Tibial artery (tissue), 4 donors: ENCODE results near the gene AFF3.

Experiments
- DNase-seq, 2 donors: peaks; one replicate each; pipeline ENCODE4 v3.0.0-alpha.2; 2019
- H3K27ac ChIP-seq, 2 donors: fragments of 200-600 bp; sonication (generic) in 1 of 2; 1 replicate in 1 of 2; 2 replicates in 1 of 2; pipeline ENCODE4 v1.5.1; 2018 to 2019; ENCODE audit warnings: mild to moderate bottlenecking in 1 of 2
- H3K27me3 ChIP-seq, 2 donors: fragments of 200-600 bp; sonication (generic) in 1 of 2; one replicate each; pipeline versions ENCODE4 v1.5.1 to v1.6.0; 2016 to 2019
- H3K36me3 ChIP-seq, 3 donors: fragments of 200-600 bp; sonication (generic) in 2 of 3; one replicate each; pipeline ENCODE4 v1.5.1; 2016 to 2019; ENCODE audit warnings: mild to moderate bottlenecking in 2 of 3
- H3K4me1 ChIP-seq, 4 donors: fragments of 200-600 bp; sonication (generic) in 2 of 4; 1 replicate in 3 of 4; 2 replicates in 1 of 4; pipeline ENCODE4 v1.5.1; 2016 to 2019
- H3K4me3 ChIP-seq, 2 donors: fragments of 200-600 bp; sonication (generic) in 1 of 2; 1 replicate in 1 of 2; 2 replicates in 1 of 2; pipeline ENCODE4 v1.5.1; 2018 to 2019; ENCODE audit warnings: mild to moderate bottlenecking in 2 of 2
- H3K9me3 ChIP-seq, 3 donors: fragments of 200-600 bp; sonication (generic) in 1 of 3; one replicate each; pipeline ENCODE4 v1.5.1; 2016 to 2019
- CTCF ChIP-seq, 2 experiments: fragments of 200-600 bp in 1 of 2; fragments of 450-650 bp in 1 of 2; IDR thresholded peaks; one replicate each; pipeline ENCODE4 v1.5.1; 2017 to 2019; ENCODE audit warnings: antibody characterized with exemption in 2 of 2, mild to moderate bottlenecking in 1 of 2, moderate library complexity in 1 of 2
- intact Hi-C: fragments of 100-400 bp; cut with DNase I; formaldehyde crosslinking; loops from one replicate; pipeline ENCODE4 v1.15.0; 2023; ENCODE audit warnings: low total_unique reads

Gene AFF3

GRCh38 chr2:99857867-99858444 lies 284.4 kb downstream of the AFF3 start:
- Histone ChIP-seq H3K4me1 (peaks cover 0 to 21% (median 11%) of the 10 kb centered on the region in 4 donors), H3K9me3 (no peaks in the 10 kb centered on the region), H3K27ac (no peak overlapping the region), H3K27me3 (no peaks in the 10 kb centered on the region), H3K36me3 (no peaks in the 10 kb centered on the region), H3K4me3 (no peak overlapping the region)
- no peak for DNase-seq
- intact Hi-C loops, result no loop called here
- no peak for TF ChIP-seq CTCF (IDR thresholded peaks at IDR 0.05)

GRCh38 chr2:99857372-99857771 lies 285.0 kb downstream of the AFF3 start:
- Histone ChIP-seq H3K27ac (no peak overlapping the region), H3K9me3 (no peaks in the 10 kb centered on the region), H3K4me3 (no peak overlapping the region), H3K27me3 (no peaks in the 10 kb centered on the region), H3K36me3 (no peaks in the 10 kb centered on the region), H3K4me1 (peaks cover 0 to 21% (median 11%) of the 10 kb centered on the region in 4 donors)
- no peak for DNase-seq
- TF ChIP-seq CTCF (IDR thresholded peaks at IDR 0.05), result no peak
- intact Hi-C loops, result no loop called here

- intact Hi-C loops, result no loop called here
- Histone ChIP-seq H3K4me3 (no peak overlapping the region), H3K27ac (no peak overlapping the region), H3K4me1 (peaks cover 0 to 21% (median 11%) of the 10 kb centered on the region in 4 donors), H3K9me3 (no peaks in the 10 kb centered on the region), H3K36me3 (no peaks in the 10 kb centered on the region), H3K27me3 (no peaks in the 10 kb centered on the region)
- no peak for TF ChIP-seq CTCF (IDR thresholded peaks at IDR 0.05)
- DNase-seq, result no peak
Observed at GRCh38 chr2:99856119-99856518, 286.3 kb downstream of the AFF3 start.

GRCh38 chr2:99854236-99854852 lies 288.0 kb downstream of the AFF3 start:
- H3K27ac ChIP-seq, result no peak overlapping the region
- no peaks in the 10 kb centered on the region for H3K27me3 ChIP-seq
- no peak overlapping the region for H3K4me3 ChIP-seq
- H3K4me1 ChIP-seq, result peaks cover 0 to 17% (median 10%) of the 10 kb centered on the region in 4 donors
- no peaks in the 10 kb centered on the region for H3K36me3 ChIP-seq
- DNase-seq, result no peak
- no peak for TF ChIP-seq CTCF (IDR thresholded peaks at IDR 0.05)
- no peaks in the 10 kb centered on the region for H3K9me3 ChIP-seq
- intact Hi-C loops, result no loop called here

- TF ChIP-seq CTCF (IDR thresholded peaks at IDR 0.05), result no peak
- Histone ChIP-seq H3K9me3 (no peaks in the 10 kb centered on the region), H3K27ac (no peak overlapping the region), H3K4me1 (peaks cover 0 to 3% (median under 1%) of the 10 kb centered on the region in 4 donors), H3K36me3 (no peaks in the 10 kb centered on the region), H3K4me3 (no peak overlapping the region), H3K27me3 (no peaks in the 10 kb centered on the region)
- no peak for DNase-seq
- intact Hi-C loops, result no loop called here
Observed at GRCh38 chr2:99852956-99853355, 289.4 kb downstream of the AFF3 start.
